Cardiac fibroblast (primary cell): ENCODE measurements around the gene RBKS.

ENCODE experiments used
- DNase-seq, 2 donors: peaks; one replicate each; pipeline versions ENCODE4 v3.0.0 to v3.0.0-alpha.2; 2010; ENCODE audit warnings: low read depth in 2 of 2
- H3K4me3 ChIP-seq, 2 donors: replicated peaks in 1 of 2; 1 replicate in 1 of 2; 2 replicates in 1 of 2; pipeline ENCODE4 v1.5.1; 2011; ENCODE audit warnings: low read depth in 2 of 2, low read length in 2 of 2, mild to moderate bottlenecking in 2 of 2, moderate library complexity in 1 of 2
- TF ChIP-seq, protein P1 (sequence below): IDR thresholded peaks from one replicate; pipeline ENCODE4 v1.5.1; 2011; ENCODE audit warnings: low read depth, mild to moderate bottlenecking, low read length, inconsistent platforms

RBKS gene

GRCh38 chr2:27776696-27777095 lies 113.5 kb downstream of the RBKS start:
- H3K4me3 ChIP-seq, result no peak overlapping the region
- TF ChIP-seq, protein P1, sequence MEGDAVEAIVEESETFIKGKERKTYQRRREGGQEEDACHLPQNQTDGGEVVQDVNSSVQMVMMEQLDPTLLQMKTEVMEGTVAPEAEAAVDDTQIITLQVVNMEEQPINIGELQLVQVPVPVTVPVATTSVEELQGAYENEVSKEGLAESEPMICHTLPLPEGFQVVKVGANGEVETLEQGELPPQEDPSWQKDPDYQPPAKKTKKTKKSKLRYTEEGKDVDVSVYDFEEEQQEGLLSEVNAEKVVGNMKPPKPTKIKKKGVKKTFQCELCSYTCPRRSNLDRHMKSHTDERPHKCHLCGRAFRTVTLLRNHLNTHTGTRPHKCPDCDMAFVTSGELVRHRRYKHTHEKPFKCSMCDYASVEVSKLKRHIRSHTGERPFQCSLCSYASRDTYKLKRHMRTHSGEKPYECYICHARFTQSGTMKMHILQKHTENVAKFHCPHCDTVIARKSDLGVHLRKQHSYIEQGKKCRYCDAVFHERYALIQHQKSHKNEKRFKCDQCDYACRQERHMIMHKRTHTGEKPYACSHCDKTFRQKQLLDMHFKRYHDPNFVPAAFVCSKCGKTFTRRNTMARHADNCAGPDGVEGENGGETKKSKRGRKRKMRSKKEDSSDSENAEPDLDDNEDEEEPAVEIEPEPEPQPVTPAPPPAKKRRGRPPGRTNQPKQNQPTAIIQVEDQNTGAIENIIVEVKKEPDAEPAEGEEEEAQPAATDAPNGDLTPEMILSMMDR, result no peak
- DNase-seq, result no peak

GRCh38 chr2:27776097-27776496 lies 114.1 kb downstream of the RBKS start:
- DNase-seq, result peak; percentile 48 to 72
- TF ChIP-seq, protein P1, result no peak
- no peak overlapping the region for H3K4me3 ChIP-seq

- DNase-seq, result no peak
- H3K4me3 ChIP-seq, result peak overlapping the region in 1 of 2 donors; percentile 2
- TF ChIP-seq, protein P1, result no peak
These were observed 116.2 kb downstream of the RBKS start for GRCh38 chr2:27773959-27774358.

- peak in 1 of 2 donors; percentile 20 for DNase-seq
- TF ChIP-seq, protein P1, result no peak
- peak overlapping the region in 1 of 2 donors; percentile 89 for H3K4me3 ChIP-seq
These were observed 117.4 kb downstream of the RBKS start for GRCh38 chr2:27772804-27773203.

- DNase-seq, result peak; percentile 91
- TF ChIP-seq, protein P1, result no peak
These were observed 118.4 kb downstream of the RBKS start, which contains the start of gene MRPL33 for GRCh38 chr2:27771548-27772335. MRPL33 (plus strand) TSS chr2:27771719; CDS start chr2:27771778, 59 bp downstream.

GRCh38 chr2:27771202-27771547 lies 119.0 kb downstream of the RBKS start:
- TF ChIP-seq, protein P1, result no peak
- peak overlapping the region; percentile 87 to 89 for H3K4me3 ChIP-seq
- no peak for DNase-seq

More at GRCh38 chr2:27771548-27772335, 118.4 kb downstream of the RBKS start, which contains the start of gene MRPL33:
- H3K4me3 ChIP-seq, result peak within 1 kb of the TSS; percentile 87 to 89
